DOHH2 (cell line): Measurements from ENCODE around the gene CLEC20A.

Experiments
- H3F3A ChIP-seq: fragments of 200-600 bp; sonication (generic), shearing (Covaris generic); 2 replicates; pipeline ENCODE4 v1.6.0; 2016; ENCODE audit warnings: antibody characterized with exemption, mild to moderate bottlenecking; ENCODE audit not compliant: control insufficient read depth, insufficient read depth
- H3K27ac ChIP-seq: fragments of 200-600 bp; sonication (generic); 2 replicates; pipeline ENCODE4 v1.5.1; 2014; ENCODE audit warnings: low read depth, mild to moderate bottlenecking, low read length, moderate library complexity
- H3K27me3 ChIP-seq: fragments of 200-600 bp; sonication (generic); 2 replicates; pipeline ENCODE4 v1.6.1; 2014; ENCODE audit warnings: mild to moderate bottlenecking, low read length, mixed read lengths; ENCODE audit not compliant: control insufficient read depth
- H3K36me3 ChIP-seq: fragments of 200-600 bp; sonication (generic); 2 replicates; pipeline ENCODE4 v1.6.1; 2014; ENCODE audit warnings: mild to moderate bottlenecking, low read length, moderate library complexity, mixed read lengths; ENCODE audit not compliant: control insufficient read depth
- H3K4me1 ChIP-seq: fragments of 200-600 bp; sonication (generic); 2 replicates; pipeline ENCODE4 v1.6.1; 2014; ENCODE audit warnings: mild to moderate bottlenecking, low read length, mixed read lengths; ENCODE audit not compliant: control insufficient read depth
- H3K4me2 ChIP-seq: fragments of 200-600 bp; sonication (generic); 2 replicates; pipeline ENCODE4 v1.6.0; 2014; ENCODE audit warnings: mild to moderate bottlenecking, low read length, moderate library complexity
- H3K4me3 ChIP-seq: fragments of 200-600 bp; sonication (generic); 2 replicates; pipeline ENCODE4 v1.5.1; 2014; ENCODE audit warnings: mild to moderate bottlenecking, low read length, mixed read lengths
- H3K79me2 ChIP-seq: fragments of 200-600 bp; sonication (generic); 2 replicates; pipeline ENCODE4 v1.6.1; 2014; ENCODE audit warnings: mild to moderate bottlenecking, low read length, mixed read lengths; ENCODE audit not compliant: control insufficient read depth
- H3K9me2 ChIP-seq: fragments of 200-600 bp; sonication (generic); replicated peaks from 2 replicates; pipeline ENCODE4 v1.6.1; 2014; ENCODE audit warnings: mild to moderate bottlenecking, low read length, mixed read lengths; ENCODE audit not compliant: control insufficient read depth
- H3K9me3 ChIP-seq: fragments of 200-600 bp; sonication (generic); 2 replicates; pipeline ENCODE4 v1.6.1; 2014; ENCODE audit warnings: antibody characterized with exemption, low read length, mixed read lengths; ENCODE audit not compliant: control insufficient read depth, insufficient read depth
- H4K20me1 ChIP-seq: fragments of 200-600 bp; sonication (generic); 2 replicates; pipeline ENCODE4 v1.6.0; 2014; ENCODE audit warnings: low read depth, mild to moderate bottlenecking, antibody characterized with exemption, low read length, moderate library complexity; ENCODE audit not compliant: control insufficient read depth, insufficient read depth
- EZH2phosphoT487 ChIP-seq: fragments of 200-600 bp; sonication (generic); IDR thresholded peaks from 2 replicates; pipeline ENCODE4 v1.6.1; 2017; ENCODE audit warnings: borderline replicate concordance, mild to moderate bottlenecking, antibody characterized with exemption, low read length, moderate library complexity, mixed read lengths
- TF ChIP-seq, protein P1 (sequence below): fragments of 200-600 bp; sonication (generic); IDR thresholded peaks from one replicate; pipeline ENCODE4 v1.5.1; 2014; ENCODE audit warnings: antibody characterized with exemption, mild to moderate bottlenecking, low read depth, low read length; ENCODE audit not compliant: poor library complexity, severe bottlenecking

CLEC20A gene

DNA sequence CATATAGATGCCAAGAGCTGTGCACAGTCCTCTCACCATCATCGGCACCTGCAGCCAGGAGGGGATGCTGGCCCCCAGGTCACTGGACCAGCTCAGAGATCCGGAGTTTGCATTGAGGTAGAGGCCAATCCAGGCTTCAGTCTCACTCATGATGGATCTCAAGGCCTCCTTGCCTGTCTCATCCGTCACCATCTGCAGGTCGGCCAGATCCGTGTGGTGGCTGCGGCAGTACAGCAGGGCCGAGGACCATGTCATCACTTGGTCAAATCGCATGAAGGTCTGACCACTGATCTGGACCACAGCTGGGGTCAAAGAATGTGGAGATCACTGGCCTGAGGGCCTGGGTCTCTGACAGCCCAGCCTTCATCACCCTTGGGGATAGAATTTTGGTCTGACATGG is 6.6 kb downstream of the CLEC20A start:
- no peak overlapping the region for H3K4me3 ChIP-seq
- no peaks in the 10 kb centered on the region for H3K79me2 ChIP-seq
- TF ChIP-seq EZH2phosphoT487 = no peak
- TF ChIP-seq, protein P1, sequence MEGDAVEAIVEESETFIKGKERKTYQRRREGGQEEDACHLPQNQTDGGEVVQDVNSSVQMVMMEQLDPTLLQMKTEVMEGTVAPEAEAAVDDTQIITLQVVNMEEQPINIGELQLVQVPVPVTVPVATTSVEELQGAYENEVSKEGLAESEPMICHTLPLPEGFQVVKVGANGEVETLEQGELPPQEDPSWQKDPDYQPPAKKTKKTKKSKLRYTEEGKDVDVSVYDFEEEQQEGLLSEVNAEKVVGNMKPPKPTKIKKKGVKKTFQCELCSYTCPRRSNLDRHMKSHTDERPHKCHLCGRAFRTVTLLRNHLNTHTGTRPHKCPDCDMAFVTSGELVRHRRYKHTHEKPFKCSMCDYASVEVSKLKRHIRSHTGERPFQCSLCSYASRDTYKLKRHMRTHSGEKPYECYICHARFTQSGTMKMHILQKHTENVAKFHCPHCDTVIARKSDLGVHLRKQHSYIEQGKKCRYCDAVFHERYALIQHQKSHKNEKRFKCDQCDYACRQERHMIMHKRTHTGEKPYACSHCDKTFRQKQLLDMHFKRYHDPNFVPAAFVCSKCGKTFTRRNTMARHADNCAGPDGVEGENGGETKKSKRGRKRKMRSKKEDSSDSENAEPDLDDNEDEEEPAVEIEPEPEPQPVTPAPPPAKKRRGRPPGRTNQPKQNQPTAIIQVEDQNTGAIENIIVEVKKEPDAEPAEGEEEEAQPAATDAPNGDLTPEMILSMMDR = no peak
- no peaks in the 10 kb centered on the region for H3K9me3 ChIP-seq
- no peaks in the 10 kb centered on the region for H3K4me1 ChIP-seq
- no peaks in the 10 kb centered on the region for H3K36me3 ChIP-seq
- no peak overlapping the region for H3K4me2 ChIP-seq
- no peak overlapping the region for H3K27ac ChIP-seq
- no peaks in the 10 kb centered on the region for H4K20me1 ChIP-seq
- no peaks in the 10 kb centered on the region for H3K27me3 ChIP-seq
- H3K9me2 ChIP-seq = no peaks in the 10 kb centered on the region
- no peaks in the 10 kb centered on the region for H3F3A ChIP-seq

DNA sequence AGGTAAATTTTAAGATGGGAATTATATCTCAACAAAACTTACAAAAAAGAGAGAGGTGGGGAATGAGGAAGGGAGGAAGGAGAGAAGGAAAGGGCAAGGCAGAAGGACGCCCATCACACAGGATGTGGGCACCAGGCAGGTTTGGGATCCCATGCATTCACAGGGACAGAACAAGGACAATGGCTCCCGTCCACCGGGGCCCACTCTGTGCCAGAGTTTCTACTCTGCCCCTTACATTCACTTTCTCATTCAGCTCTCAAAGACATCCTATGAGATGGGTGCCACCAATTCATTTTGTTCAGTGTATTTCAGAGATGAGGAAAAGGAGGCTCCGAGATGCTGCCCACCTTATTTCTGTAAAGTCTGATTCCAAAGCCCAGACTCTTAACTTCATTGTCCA is 7.4 kb downstream of the CLEC20A start:
- H3K4me3 ChIP-seq = no peak overlapping the region
- no peaks in the 10 kb centered on the region for H3F3A ChIP-seq
- H3K27me3 ChIP-seq = no peaks in the 10 kb centered on the region
- no peaks in the 10 kb centered on the region for H3K36me3 ChIP-seq
- no peak overlapping the region for H3K4me2 ChIP-seq
- H4K20me1 ChIP-seq = no peaks in the 10 kb centered on the region
- H3K4me1 ChIP-seq = no peaks in the 10 kb centered on the region
- no peaks in the 10 kb centered on the region for H3K79me2 ChIP-seq
- TF ChIP-seq EZH2phosphoT487 = no peak
- TF ChIP-seq, protein P1 = no peak
- H3K9me2 ChIP-seq = no peaks in the 10 kb centered on the region
- H3K27ac ChIP-seq = no peak overlapping the region
- H3K9me3 ChIP-seq = no peaks in the 10 kb centered on the region

DNA sequence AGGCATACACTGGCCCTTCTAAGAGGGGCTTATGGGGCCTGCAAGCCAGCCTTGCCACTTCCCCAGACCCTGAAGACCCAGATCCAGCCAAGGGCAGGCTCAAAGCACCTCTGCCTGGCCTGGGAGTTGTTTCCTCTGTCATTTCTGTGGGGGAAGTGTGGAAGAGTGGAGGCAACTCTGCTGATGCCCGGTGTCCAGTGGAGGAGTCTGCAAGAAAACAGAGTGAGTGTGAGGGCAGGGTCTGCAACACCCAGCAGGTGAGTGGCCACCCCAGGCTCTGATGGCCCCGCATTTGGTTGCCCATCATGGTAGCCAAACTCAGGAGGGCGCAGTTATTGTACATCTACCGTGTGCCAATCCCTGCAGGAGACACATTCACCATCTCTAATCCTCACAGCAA is 8.4 kb downstream of the CLEC20A start:
- Histone ChIP-seq H3K9me2 (no peaks in the 10 kb centered on the region), H3K4me2 (no peak overlapping the region), H3K27ac (no peak overlapping the region), H3K27me3 (no peaks in the 10 kb centered on the region), H3K4me1 (no peaks in the 10 kb centered on the region), H3K79me2 (no peaks in the 10 kb centered on the region), H4K20me1 (no peaks in the 10 kb centered on the region), H3K4me3 (no peak overlapping the region), H3K36me3 (no peaks in the 10 kb centered on the region), H3F3A (no peaks in the 10 kb centered on the region), H3K9me3 (no peaks in the 10 kb centered on the region)
- no peak for TF ChIP-seq EZH2phosphoT487
- TF ChIP-seq, protein P1 = no peak
